ENCODE measurements around the gene ARHGAP15.

DNA sequence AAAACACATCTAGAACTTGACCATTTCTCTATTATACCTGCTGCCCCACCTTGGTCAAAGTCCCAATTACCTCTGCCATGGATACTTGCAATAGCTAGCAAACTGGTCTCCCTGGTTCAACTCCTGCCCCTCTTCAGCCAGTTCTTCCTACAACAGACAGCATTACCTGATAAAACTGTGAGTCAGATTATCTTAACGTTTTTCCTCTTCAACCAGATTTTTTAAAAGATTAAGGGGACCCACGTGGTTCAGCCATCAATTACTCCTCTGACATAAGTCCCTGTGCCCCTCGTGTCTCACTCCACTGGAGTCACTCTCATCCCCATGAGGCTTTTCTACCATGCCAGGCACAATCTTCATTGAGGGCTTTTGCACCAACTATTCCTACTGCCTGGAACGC lies 5.3 kb upstream of the ARHGAP15 start:
- TF ChIP-seq, protein P1, sequence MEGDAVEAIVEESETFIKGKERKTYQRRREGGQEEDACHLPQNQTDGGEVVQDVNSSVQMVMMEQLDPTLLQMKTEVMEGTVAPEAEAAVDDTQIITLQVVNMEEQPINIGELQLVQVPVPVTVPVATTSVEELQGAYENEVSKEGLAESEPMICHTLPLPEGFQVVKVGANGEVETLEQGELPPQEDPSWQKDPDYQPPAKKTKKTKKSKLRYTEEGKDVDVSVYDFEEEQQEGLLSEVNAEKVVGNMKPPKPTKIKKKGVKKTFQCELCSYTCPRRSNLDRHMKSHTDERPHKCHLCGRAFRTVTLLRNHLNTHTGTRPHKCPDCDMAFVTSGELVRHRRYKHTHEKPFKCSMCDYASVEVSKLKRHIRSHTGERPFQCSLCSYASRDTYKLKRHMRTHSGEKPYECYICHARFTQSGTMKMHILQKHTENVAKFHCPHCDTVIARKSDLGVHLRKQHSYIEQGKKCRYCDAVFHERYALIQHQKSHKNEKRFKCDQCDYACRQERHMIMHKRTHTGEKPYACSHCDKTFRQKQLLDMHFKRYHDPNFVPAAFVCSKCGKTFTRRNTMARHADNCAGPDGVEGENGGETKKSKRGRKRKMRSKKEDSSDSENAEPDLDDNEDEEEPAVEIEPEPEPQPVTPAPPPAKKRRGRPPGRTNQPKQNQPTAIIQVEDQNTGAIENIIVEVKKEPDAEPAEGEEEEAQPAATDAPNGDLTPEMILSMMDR (IDR thresholded peaks at IDR 0.05; ENCODE audit: low read length), result no peak
- TF ChIP-seq EZH2 (IDR thresholded peaks at IDR 0.05; ENCODE audit: borderline replicate concordance, low read length), result no peak
